IPS-18c (cell line): ENCODE results near the gene ARHGAP15.
"Not testable (repeated sequence)": the region's sequence is repeated elsewhere in the genome, so short reads cannot be mapped to it uniquely, and the experiment has no call there.

Experiments
- H3K4me3 ChIP-seq: 2 replicates; pipeline ENCODE4 v1.7.0; 2013; ENCODE audit warnings: low read depth, mild to moderate bottlenecking, low read length, moderate library complexity; ENCODE audit not compliant: insufficient read depth
- H3K9me3 ChIP-seq: one replicate; pipeline ENCODE4 v1.6.1; 2013; ENCODE audit warnings: mild to moderate bottlenecking, low read length, moderate library complexity; ENCODE audit not compliant: control insufficient read depth, insufficient read depth

Gene ARHGAP15

DNA sequence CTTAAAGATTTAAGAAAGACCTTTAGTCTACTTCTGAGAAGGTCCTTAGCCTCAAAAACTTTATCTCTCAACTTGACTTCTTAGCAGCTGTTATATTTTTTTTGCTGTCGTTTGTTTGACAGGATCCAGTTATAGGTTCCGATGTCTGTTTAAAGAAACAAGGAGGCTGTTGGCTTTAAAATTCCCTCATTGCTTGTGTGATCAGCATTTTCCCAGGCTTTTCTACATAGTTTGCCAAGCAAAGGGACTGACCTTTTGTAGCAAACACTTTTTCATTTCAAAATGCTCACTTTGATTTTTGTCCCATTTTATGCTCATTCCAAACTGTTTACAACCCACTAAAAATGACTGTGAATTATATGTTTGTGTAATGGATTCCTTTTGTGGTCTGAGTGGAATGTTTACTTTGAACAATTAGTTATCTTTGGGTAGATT lies 394.9 kb downstream of the ARHGAP15 start:
- H3K4me3 ChIP-seq: no peak overlapping the region

GRCh38 chr2:143524559-143525401 lies 395.6 kb downstream of the ARHGAP15 start:
- H3K4me3 ChIP-seq: no peak overlapping the region
- H3K9me3 ChIP-seq: no peaks in the 10 kb centered on the region

More for the DNA sequence above, 394.9 kb downstream of the ARHGAP15 start:
- H3K9me3 ChIP-seq: no peaks in the 10 kb centered on the region

- no peaks in the 10 kb centered on the region for H3K9me3 ChIP-seq
- H3K4me3 ChIP-seq: no peak overlapping the region
Measured at GRCh38 chr2:143525402-143525860, 396.2 kb downstream of the ARHGAP15 start.

GRCh38 chr2:143526498-143526897 lies 397.3 kb downstream of the ARHGAP15 start:
- H3K9me3 ChIP-seq: no peaks in the 10 kb centered on the region
- no peak overlapping the region for H3K4me3 ChIP-seq

GRCh38 chr2:143528021-143528420 lies 398.8 kb downstream of the ARHGAP15 start:
- no peak overlapping the region for H3K4me3 ChIP-seq
- H3K9me3 ChIP-seq: no peaks in the 10 kb centered on the region

DNA sequence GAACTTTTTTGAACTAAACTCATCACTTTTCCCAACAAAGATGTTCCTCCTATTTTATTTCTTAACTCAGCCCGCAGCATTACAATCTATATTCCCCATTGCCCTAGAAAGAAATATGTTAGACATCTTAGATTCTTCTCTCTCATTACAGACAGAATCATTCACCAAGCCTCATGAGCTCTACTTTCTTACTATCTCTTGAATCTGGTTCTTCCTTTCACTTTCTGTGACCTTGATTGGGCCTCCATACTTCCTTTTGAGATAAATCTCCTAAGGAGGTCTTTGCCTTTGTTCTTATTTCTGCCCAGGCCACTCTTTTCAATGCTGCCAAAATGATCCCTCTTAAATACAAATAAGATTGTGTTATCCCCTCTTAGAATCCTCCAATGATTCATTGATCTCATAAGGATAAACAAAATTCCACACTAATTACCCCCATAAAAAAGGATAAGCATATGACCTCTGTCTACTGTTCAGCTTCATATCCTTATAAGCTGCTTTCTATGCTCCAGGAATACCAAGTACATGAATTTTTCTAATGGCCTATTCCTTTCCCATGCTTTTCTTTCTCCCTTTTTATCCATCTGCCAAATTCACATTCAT lies 400.0 kb downstream of the ARHGAP15 start:
- Histone ChIP-seq H3K9me3 (no peaks in the 10 kb centered on the region), H3K4me3 (no peak overlapping the region)

DNA sequence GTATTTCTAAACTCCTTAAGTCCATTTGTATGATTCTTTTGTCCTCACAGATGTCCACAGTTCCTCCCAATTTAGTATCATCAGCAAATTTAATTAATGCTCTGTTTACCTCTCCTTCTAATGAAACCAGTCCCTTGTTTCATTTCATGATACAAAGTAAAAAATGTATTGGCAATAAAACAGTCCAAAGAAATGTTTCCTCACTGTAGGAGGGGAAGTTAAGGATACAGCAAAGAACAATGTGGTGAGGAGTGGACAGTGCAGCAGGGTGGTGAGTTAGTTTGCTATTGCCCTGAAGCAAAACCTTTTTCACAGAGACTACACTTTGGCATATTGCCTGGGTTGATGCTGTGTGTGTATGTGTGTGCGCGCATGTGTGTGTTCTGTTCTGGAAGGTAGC lies 401.5 kb downstream of the ARHGAP15 start:
- Histone ChIP-seq H3K4me3 (no peak overlapping the region), H3K9me3 (no peaks in the 10 kb centered on the region)

DNA sequence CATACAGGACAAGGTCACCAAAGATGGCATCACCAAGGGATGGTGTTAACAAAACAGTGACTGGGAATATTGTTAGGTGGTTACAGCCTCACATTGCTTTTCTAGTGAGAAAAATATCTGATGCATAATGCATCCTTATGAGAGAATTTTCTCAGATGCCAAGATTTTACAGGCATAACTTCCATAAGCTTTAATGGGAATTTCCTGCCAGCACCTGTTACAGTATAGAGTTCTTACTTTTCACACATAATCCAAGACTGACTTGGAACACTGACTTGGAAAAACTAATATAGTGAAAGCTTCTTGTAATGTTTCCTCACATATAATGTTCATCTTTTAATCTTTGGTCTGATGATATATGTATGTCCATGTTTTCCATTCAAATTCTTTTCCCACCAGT lies 402.8 kb downstream of the ARHGAP15 start:
- H3K9me3 ChIP-seq: no peaks in the 10 kb centered on the region

DNA sequence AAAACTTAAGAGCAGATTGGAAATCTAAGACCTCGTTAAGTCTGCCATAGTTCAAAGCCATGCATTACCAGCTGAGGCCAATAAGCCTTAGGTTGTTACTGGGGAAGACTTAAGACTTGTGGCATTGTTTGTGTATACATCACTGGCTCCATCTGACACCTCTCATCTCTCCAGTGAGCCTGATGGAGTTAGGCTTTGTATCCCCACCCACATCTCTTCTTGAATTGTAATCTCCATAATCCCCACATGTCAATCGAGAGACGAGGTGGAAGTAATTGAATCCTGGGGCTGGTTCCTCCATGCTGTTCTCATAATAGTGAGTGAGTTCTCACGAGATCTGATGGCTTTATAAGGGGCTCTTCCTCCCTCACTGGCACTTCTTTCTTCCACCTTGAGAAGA lies 404.6 kb downstream of the ARHGAP15 start:
- Histone ChIP-seq H3K9me3 (no peaks in the 10 kb centered on the region), H3K4me3 (no peak overlapping the region)

More for the DNA sequence above, 402.8 kb downstream of the ARHGAP15 start:
- no peak overlapping the region for H3K4me3 ChIP-seq

DNA sequence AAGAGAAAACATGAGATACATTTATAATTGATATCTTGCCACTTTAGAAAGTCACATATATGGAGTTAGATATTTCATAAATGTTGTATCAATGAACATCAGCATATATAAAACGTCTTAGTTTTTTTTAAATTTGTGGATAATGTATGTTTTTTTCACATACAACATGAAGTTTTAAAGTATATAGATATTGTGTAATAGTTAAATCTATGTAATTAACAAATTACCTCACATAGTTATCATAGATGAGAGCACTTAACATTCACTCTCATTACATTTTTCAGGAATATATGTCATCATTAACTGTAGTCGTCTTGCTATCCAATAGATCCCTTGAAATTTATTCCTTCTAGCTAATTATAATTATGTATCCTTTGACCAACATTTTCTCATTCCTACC lies 406.6 kb downstream of the ARHGAP15 start:
- H3K4me3 ChIP-seq: no peak overlapping the region
- H3K9me3 ChIP-seq: no peaks in the 10 kb centered on the region

- H3K4me3 ChIP-seq, H3K9me3 ChIP-seq: not testable (repeated sequence)
Measured at GRCh38 chr2:143541899-143542298, 412.7 kb downstream of the ARHGAP15 start.

- Histone ChIP-seq H3K4me3 (no peak overlapping the region), H3K9me3 (peaks cover 4% of the 10 kb centered on the region)
Measured at GRCh38 chr2:143545059-143545948, 416.1 kb downstream of the ARHGAP15 start.

- no peak overlapping the region for H3K4me3 ChIP-seq
- peaks cover 4% of the 10 kb centered on the region for H3K9me3 ChIP-seq
Measured at GRCh38 chr2:143545949-143546255, 416.7 kb downstream of the ARHGAP15 start.

GRCh38 chr2:143548032-143548431 lies 418.8 kb downstream of the ARHGAP15 start:
- Histone ChIP-seq H3K4me3 (no peak overlapping the region), H3K9me3 (no peaks in the 10 kb centered on the region)

- Histone ChIP-seq H3K9me3 (no peaks in the 10 kb centered on the region), H3K4me3 (no peak overlapping the region)
Measured at GRCh38 chr2:143550500-143550899, 421.3 kb downstream of the ARHGAP15 start.

GRCh38 chr2:143551971-143552650 lies 422.9 kb downstream of the ARHGAP15 start:
- Histone ChIP-seq H3K4me3 (no peak overlapping the region), H3K9me3 (no peaks in the 10 kb centered on the region)

- Histone ChIP-seq H3K9me3 (no peaks in the 10 kb centered on the region), H3K4me3 (no peak overlapping the region)
Measured at GRCh38 chr2:143553261-143553660, 424.0 kb downstream of the ARHGAP15 start.
